Sigmoid colon (tissue), 4 donors: ENCODE results near the gene BLTP1.

Experiments used
- POLR2A ChIP-seq, 2 donors: fragments of 450-650 bp; IDR thresholded peaks; one replicate each; pipeline ENCODE4 v1.6.1; 2016; ENCODE audit warnings: antibody characterized with exemption in 2 of 2, mild to moderate bottlenecking in 2 of 2, moderate library complexity in 2 of 2
- POLR2AphosphoS5 ChIP-seq, 4 donors: sonication (generic); formaldehyde crosslinking; IDR thresholded peaks; one replicate each; pipeline ENCODE4 v1.6.1; 2017; ENCODE audit warnings: antibody characterized with exemption in 4 of 4
- TF ChIP-seq, protein P1 (sequence below), 4 experiments: fragments of 450-650 bp in 3 of 4; fragments of 200-600 bp in 1 of 4; IDR thresholded peaks; one replicate each; pipeline ENCODE4 v1.5.1; 2016 to 2019; ENCODE audit warnings: antibody characterized with exemption in 4 of 4, mild to moderate bottlenecking in 3 of 4, moderate library complexity in 2 of 4

DNA sequence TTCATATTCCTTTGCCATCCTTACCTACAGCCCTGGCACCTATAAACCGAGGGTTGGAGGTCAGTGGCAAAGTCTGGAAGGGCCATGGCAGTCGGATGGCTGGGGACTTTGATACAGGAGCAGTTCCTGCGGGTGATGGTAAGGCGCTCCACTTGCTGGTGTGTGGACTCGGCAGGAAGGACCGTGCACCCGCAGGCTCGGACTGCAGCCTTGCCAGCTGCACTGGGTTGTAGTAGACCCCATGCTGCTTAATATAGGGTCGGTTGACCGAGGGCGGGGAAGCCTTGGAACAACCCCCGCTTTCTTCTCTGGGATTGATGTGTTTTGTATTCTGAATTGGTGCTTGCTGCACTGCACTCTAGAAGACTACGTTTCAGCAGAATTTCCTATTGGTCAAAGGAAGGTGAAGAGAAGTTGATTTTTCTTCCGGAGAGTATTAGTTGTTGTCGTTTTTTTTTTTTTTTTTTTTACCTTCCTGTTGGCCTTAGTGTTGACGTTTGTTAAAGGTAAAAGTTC, 638 bp downstream of the BLTP1 start:
- TF ChIP-seq, protein P1, sequence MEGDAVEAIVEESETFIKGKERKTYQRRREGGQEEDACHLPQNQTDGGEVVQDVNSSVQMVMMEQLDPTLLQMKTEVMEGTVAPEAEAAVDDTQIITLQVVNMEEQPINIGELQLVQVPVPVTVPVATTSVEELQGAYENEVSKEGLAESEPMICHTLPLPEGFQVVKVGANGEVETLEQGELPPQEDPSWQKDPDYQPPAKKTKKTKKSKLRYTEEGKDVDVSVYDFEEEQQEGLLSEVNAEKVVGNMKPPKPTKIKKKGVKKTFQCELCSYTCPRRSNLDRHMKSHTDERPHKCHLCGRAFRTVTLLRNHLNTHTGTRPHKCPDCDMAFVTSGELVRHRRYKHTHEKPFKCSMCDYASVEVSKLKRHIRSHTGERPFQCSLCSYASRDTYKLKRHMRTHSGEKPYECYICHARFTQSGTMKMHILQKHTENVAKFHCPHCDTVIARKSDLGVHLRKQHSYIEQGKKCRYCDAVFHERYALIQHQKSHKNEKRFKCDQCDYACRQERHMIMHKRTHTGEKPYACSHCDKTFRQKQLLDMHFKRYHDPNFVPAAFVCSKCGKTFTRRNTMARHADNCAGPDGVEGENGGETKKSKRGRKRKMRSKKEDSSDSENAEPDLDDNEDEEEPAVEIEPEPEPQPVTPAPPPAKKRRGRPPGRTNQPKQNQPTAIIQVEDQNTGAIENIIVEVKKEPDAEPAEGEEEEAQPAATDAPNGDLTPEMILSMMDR (IDR thresholded peaks at IDR 0.05) = no peak
- TF ChIP-seq POLR2AphosphoS5 (IDR thresholded peaks at IDR 0.05) = no peak
- no peak for TF ChIP-seq POLR2A (IDR thresholded peaks at IDR 0.05)
